ENCODE data around the gene CYTH1. TPM values are rescaled to one million over a fixed set of nuclear protein-coding genes. Genes with fewer than 3 reads are reported as not detected.

Gene CYTH1
- total RNA-seq, 1 donor from 2014 or later, result 80.8 TPM

GRCh38 chr17:78820841-78821240 is 38.8 kb upstream of the CYTH1 start:
- Mint-ChIP-seq H3K27ac (ENCODE audit: unreplicated experiment) (no peak overlapping the region), H3K4me3 (ENCODE audit: unreplicated experiment) (no peak overlapping the region), H3K36me3 (ENCODE audit: low read depth) (peaks cover 47% of the 10 kb centered on the region), H3K9me3 (ENCODE audit: low read depth) (no peaks in the 10 kb centered on the region), H3K4me1 (ENCODE audit: low read depth) (peaks cover 20% of the 10 kb centered on the region), H3K27me3 (ENCODE audit: low read depth) (no peaks in the 10 kb centered on the region)
- no peak for TF ChIP-seq CTCF (IDR thresholded peaks at IDR 0.05)
- DNase-seq (ENCODE audit: low spot score), result peak; percentile 61

GRCh38 chr17:78819806-78820792 is 38.0 kb upstream of the CYTH1 start:
- Mint-ChIP-seq H3K36me3 (ENCODE audit: low read depth) (peaks cover 47% of the 10 kb centered on the region), H3K27ac (ENCODE audit: unreplicated experiment) (no peak overlapping the region), H3K4me3 (ENCODE audit: unreplicated experiment) (no peak overlapping the region), H3K27me3 (ENCODE audit: low read depth) (no peaks in the 10 kb centered on the region), H3K9me3 (ENCODE audit: low read depth) (no peaks in the 10 kb centered on the region), H3K4me1 (ENCODE audit: low read depth) (peaks cover 20% of the 10 kb centered on the region)
- TF ChIP-seq CTCF (IDR thresholded peaks at IDR 0.05), result no peak
- DNase-seq (ENCODE audit: low spot score), result peak; percentile 43

GRCh38 chr17:78819402-78819801 is 37.3 kb upstream of the CYTH1 start:
- Mint-ChIP-seq H3K36me3 (ENCODE audit: low read depth) (peaks cover 42% of the 10 kb centered on the region), H3K27me3 (ENCODE audit: low read depth) (no peaks in the 10 kb centered on the region), H3K4me3 (ENCODE audit: unreplicated experiment) (no peak overlapping the region), H3K9me3 (ENCODE audit: low read depth) (no peaks in the 10 kb centered on the region), H3K27ac (ENCODE audit: unreplicated experiment) (no peak overlapping the region), H3K4me1 (ENCODE audit: low read depth) (peaks cover 20% of the 10 kb centered on the region)
- peak; percentile 61 for DNase-seq (ENCODE audit: low spot score)
- no peak for TF ChIP-seq CTCF (IDR thresholded peaks at IDR 0.05)

GRCh38 chr17:78818932-78819331 is 36.9 kb upstream of the CYTH1 start:
- DNase-seq (ENCODE audit: low spot score), result peak; percentile 2
- Mint-ChIP-seq H3K27ac (ENCODE audit: unreplicated experiment) (no peak overlapping the region), H3K27me3 (ENCODE audit: low read depth) (no peaks in the 10 kb centered on the region), H3K4me1 (ENCODE audit: low read depth) (peaks cover 20% of the 10 kb centered on the region), H3K9me3 (ENCODE audit: low read depth) (no peaks in the 10 kb centered on the region), H3K4me3 (ENCODE audit: unreplicated experiment) (no peak overlapping the region), H3K36me3 (ENCODE audit: low read depth) (peaks cover 44% of the 10 kb centered on the region)
- no peak for TF ChIP-seq CTCF (IDR thresholded peaks at IDR 0.05)

- peaks cover 16% of the 10 kb centered on the region for H3K4me1 Mint-ChIP-seq (ENCODE audit: low read depth)
- H3K36me3 Mint-ChIP-seq (ENCODE audit: low read depth), result peaks cover 44% of the 10 kb centered on the region
- no peaks in the 10 kb centered on the region for H3K9me3 Mint-ChIP-seq (ENCODE audit: low read depth)
- no peak overlapping the region for H3K27ac Mint-ChIP-seq (ENCODE audit: unreplicated experiment)
- peak; percentile 22 for DNase-seq (ENCODE audit: low spot score)
- H3K27me3 Mint-ChIP-seq (ENCODE audit: low read depth), result no peaks in the 10 kb centered on the region
- no peak for TF ChIP-seq CTCF (IDR thresholded peaks at IDR 0.05)
- H3K4me3 Mint-ChIP-seq (ENCODE audit: unreplicated experiment), result no peak overlapping the region
Measured at GRCh38 chr17:78818152-78818846, 36.2 kb upstream of the CYTH1 start.
